Measurements from ENCODE around the gene CDH4. TPM values are rescaled to one million over a fixed set of nuclear protein-coding genes. Genes with fewer than 3 reads are reported as not detected.

CDH4 gene
- total RNA-seq, 1 donor from 2014 or later, result not detected

GRCh38 chr20:61701401-61701800 is 449.3 kb downstream of the CDH4 start:
- H3K9me3 Mint-ChIP-seq, result peaks cover 2% of the 10 kb centered on the region
- no peaks in the 10 kb centered on the region for H3K27me3 Mint-ChIP-seq
- POLR2A ChIA-PET, result no interaction called here
- no peaks in the 10 kb centered on the region for H3K4me1 Mint-ChIP-seq
- CTCF ChIA-PET, result no interaction called here
- intact Hi-C loops (cut with micrococcal nuclease), result no loop called here
- H3K4me3 Mint-ChIP-seq, result no peak overlapping the region
- H3K36me3 Mint-ChIP-seq (ENCODE audit: low read depth), result no peaks in the 10 kb centered on the region
- DNase-seq, result no peak
- H3K27ac Mint-ChIP-seq, result no peak overlapping the region
- TF ChIP-seq CTCF (IDR thresholded peaks at IDR 0.05), result no peak
- ATAC-seq (ENCODE audit: low read depth), result no peak

- Mint-ChIP-seq H3K27ac (no peak overlapping the region), H3K27me3 (no peaks in the 10 kb centered on the region), H3K9me3 (peaks cover 2% of the 10 kb centered on the region), H3K4me3 (no peak overlapping the region), H3K36me3 (ENCODE audit: low read depth) (no peaks in the 10 kb centered on the region), H3K4me1 (no peaks in the 10 kb centered on the region)
- TF ChIP-seq CTCF (IDR thresholded peaks at IDR 0.05), result no peak
- CTCF ChIA-PET, result no interaction called here
- DNase-seq, result no peak
- no peak for ATAC-seq (ENCODE audit: low read depth)
- intact Hi-C loops (cut with micrococcal nuclease), result no loop called here
- POLR2A ChIA-PET, result no interaction called here
Observed at GRCh38 chr20:61701802-61702201, 449.7 kb downstream of the CDH4 start.

- DNase-seq (no peak), ATAC-seq (ENCODE audit: low read depth) (no peak)
- Mint-ChIP-seq H3K9me3 (peaks cover 2% of the 10 kb centered on the region), H3K4me3 (no peak overlapping the region), H3K4me1 (no peaks in the 10 kb centered on the region), H3K36me3 (ENCODE audit: low read depth) (no peaks in the 10 kb centered on the region), H3K27me3 (no peaks in the 10 kb centered on the region), H3K27ac (no peak overlapping the region)
- ChIA-PET CTCF (no interaction called here), POLR2A (no interaction called here)
- no peak for TF ChIP-seq CTCF (IDR thresholded peaks at IDR 0.05)
- intact Hi-C loops (cut with micrococcal nuclease), result no loop called here
Observed at GRCh38 chr20:61702246-61702645, 450.2 kb downstream of the CDH4 start.

- no peak overlapping the region for H3K27ac Mint-ChIP-seq
- intact Hi-C loops (cut with micrococcal nuclease), result no loop called here
- no peak for DNase-seq
- no peak for ATAC-seq (ENCODE audit: low read depth)
- peaks cover 2% of the 10 kb centered on the region for H3K9me3 Mint-ChIP-seq
- no peak overlapping the region for H3K4me3 Mint-ChIP-seq
- TF ChIP-seq CTCF (IDR thresholded peaks at IDR 0.05), result no peak
- H3K27me3 Mint-ChIP-seq, result no peaks in the 10 kb centered on the region
- CTCF ChIA-PET, result no interaction called here
- H3K4me1 Mint-ChIP-seq, result no peaks in the 10 kb centered on the region
- no peaks in the 10 kb centered on the region for H3K36me3 Mint-ChIP-seq (ENCODE audit: low read depth)
- POLR2A ChIA-PET, result no interaction called here
Observed at GRCh38 chr20:61704661-61705060, 452.6 kb downstream of the CDH4 start.

GRCh38 chr20:61705386-61706258 is 453.6 kb downstream of the CDH4 start:
- Mint-ChIP-seq H3K27me3 (no peaks in the 10 kb centered on the region), H3K36me3 (ENCODE audit: low read depth) (no peaks in the 10 kb centered on the region), H3K4me3 (no peak overlapping the region), H3K27ac (no peak overlapping the region), H3K4me1 (no peaks in the 10 kb centered on the region), H3K9me3 (peaks cover 2% of the 10 kb centered on the region)
- ChIA-PET POLR2A (no interaction called here), CTCF (no interaction called here)
- ATAC-seq (ENCODE audit: low read depth), result no peak
- intact Hi-C loops (cut with micrococcal nuclease), result no loop called here
- no peak for TF ChIP-seq CTCF (IDR thresholded peaks at IDR 0.05)
- DNase-seq, result no peak

Measured in activated B cell treated with CpG ODN at 0.5 μM for 24 hours (primary cell).